NCI-H748 treated with DMSO at 0.1 percent for 48 hours (cell line): ENCODE results near the gene ZDHHC1.

Experiments
- DNase-seq: peaks from one replicate; lab custom pipeline; 2025; lab: John Stamatoyannopoulos, UW

ZDHHC1 gene

DNA sequence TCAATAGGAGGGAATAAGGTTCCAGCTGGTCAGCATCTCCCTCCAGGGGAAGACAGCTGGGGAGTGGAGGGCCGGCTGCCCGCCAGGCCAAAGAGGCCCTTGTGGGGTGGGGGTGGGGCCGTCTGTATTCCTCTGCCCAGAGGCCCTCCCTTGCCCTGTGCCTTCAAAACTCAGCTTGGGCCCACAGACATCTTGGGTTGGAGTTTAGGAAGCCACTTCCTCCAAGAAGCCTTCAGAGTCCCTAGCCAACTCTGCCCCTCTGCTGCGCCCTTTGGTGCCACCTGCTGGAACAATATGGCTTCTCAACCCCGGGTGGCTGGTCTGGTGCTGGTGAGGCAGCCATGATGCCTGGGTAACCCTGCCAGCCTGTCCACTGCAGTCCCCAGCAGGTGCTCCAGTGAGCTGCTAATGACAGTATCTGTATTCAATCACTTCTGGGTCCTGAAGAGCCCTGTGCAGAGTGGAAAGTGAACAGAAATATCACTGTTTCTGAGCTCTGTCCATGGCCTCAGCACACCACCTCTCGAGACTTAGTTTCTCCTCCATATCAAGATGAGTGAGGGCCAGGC lies 31.3 kb upstream of the ZDHHC1 start:
- DNase-seq: no peak

DNA sequence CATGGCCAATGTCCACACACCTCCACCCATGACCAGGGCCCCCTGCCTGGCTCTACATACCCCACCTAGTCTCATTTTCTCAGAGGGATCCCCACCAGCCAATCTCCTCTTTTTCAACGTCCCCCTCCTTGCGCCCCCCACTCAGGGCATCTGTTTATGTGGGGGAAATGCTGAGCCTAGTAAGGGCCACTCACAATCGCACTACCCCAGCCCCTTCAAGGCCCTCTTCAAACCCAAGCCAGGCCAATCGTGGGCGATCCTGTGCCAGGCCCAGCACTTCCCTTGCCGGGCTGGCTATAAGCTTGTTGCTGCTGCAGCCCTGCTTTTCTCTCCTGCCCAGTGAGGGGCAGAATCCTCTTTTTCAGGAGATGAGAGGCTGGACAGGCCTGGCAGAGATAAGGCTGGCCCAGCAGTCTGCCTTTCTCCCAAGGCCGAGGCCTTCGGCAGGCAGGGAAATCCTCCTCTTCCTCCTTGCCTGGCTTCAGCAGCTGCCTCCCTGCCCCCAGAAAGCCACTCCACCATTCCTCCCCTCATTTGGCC lies 30.8 kb upstream of the ZDHHC1 start:
- DNase-seq: no peak

DNA sequence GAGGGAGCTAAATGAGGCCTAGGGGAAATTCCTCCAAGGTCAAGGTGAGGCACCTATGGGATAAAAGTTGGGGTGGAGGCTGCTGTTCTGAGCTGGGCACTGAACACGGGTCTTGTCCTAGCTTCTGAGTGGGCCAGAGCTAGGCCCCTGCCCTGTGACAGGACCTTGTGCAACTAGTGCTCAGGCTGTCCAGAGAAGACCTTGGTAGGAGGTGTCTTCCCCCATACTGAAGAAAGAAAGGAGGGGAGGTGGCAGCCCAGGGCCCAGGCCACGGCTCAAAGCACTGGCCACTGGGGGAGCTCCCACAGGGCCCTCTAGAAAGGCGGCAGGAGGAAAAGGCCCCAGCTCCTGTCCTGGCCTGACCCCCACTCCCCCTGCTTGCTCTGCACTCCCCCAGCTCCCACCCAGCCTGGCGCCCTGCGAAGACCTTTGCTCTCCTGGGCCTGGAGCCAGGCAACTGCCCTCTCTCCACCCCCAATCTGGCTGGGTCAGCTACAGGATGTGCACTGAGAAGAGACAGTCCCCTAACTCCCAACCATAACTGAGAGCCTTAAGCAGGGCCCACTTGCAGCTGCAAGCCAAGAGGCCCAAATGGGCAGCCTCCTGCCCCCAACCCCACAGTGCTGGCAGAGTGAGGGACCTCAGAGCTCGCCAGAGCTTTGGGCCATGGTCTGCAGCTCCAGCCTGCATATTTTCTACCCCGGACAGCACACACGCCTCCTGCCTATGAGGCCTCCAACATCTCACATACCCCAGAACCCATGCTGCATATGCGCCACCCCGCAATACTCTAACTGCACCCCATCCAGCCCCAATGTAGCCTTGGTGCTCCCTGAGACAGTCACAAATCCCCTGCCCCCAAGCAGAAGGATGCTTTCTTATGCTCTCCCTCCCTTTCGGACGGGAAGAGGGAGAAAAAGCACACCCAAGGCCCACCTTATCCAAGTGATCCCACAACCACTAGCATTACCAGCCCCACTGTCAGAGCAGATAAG lies 29.9 kb upstream of the ZDHHC1 start:
- no peak for DNase-seq

DNA sequence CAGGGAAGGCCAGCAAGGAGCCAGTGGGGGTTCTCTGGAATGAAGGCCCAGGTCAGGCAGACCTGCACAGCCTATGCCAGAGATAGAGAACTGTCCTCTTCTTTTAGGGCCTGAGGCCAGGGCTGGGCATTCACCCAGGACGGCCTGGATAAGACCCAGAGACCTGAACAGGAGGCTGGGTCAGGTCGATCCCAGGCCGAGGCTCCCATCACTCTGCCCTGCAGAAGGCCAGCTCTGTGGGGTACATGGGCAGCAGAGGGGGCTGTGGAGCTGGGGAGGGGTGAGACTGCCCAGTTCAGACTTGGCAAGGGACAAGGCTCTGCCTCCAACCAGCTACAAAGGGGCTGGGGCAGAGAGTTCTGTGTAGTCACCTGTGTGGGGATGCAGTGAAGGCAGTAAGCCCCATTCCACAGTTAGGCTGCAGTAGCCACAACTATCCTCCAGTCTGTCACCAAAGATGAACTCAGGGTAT lies 29.2 kb upstream of the ZDHHC1 start:
- no peak for DNase-seq

DNA sequence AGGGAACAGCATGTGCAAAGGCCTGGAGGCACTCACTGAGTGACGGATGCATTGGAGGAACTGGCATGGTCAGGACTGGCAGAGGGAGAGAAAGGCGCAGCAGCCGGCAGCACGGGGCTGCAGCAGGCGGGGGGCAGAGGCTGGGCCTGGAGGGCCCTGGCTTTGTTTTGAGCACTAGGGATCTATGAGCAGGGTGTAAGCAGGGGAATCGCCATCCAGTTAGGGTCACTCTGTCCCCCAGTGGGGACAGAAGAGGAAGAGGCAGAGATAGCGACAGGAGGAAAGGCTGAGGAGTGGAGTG lies 28.8 kb upstream of the ZDHHC1 start:
- no peak for DNase-seq

DNA sequence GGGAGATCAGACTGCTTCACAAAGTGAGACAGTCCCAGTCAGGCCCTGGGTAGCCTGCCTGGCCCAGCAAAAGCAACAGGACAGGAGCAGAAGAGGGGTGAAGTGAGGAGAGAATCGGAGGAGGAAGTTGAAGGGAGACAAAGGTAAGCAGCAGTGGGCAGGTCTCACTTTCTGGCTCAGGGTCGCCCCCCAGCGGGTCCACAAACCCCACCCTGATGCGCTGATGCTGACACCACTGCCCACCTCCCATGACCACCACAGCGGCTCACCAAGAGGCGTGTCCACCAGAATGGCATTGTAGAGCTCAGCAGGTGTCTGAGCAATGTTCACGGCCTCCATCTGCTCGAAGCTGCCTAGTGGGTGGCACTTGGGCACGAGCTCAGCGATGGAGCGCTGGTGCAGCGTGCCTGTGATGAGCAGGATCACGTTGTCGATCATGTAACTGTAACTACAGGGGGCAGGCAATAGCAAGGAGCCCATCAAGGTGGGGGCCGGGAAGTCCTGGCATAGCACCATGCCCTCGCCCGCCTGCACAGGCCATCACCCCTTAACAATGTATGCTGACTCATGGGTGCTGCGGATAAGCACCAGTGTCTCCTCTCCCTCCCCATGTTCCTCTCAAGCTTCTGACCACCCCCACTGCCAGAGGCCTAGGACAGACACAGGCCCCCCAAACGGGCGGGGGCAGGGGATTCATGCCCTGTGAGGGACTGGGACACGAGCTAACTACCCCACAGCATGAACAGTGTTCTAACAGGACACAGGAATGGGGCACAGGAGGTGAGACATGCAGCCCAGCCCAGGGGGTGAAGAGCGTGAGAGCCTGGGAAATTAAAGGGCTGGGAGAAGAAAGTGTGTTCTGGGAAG lies 28.2 kb upstream of the ZDHHC1 start:
- no peak for DNase-seq

DNA sequence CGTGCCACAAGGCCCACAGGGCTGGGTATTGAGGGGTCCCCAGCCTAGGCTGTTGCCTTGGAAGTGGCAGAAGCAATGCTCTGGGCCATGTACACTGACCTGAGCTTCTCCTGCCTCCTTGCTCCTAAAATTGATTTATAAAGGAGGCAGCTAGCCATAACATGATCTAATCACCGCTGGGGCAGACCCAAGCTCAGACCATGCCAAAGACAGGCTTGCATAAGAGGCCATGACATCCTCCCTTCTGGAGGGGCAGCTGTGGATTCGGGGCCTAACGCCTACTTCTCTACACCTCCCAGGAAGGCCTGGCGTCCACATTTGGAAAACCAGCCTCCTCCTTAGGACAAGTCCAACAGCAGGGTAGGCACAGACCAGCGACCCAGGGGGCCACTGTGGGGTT lies 27.0 kb upstream of the ZDHHC1 start:
- DNase-seq: no peak

DNA sequence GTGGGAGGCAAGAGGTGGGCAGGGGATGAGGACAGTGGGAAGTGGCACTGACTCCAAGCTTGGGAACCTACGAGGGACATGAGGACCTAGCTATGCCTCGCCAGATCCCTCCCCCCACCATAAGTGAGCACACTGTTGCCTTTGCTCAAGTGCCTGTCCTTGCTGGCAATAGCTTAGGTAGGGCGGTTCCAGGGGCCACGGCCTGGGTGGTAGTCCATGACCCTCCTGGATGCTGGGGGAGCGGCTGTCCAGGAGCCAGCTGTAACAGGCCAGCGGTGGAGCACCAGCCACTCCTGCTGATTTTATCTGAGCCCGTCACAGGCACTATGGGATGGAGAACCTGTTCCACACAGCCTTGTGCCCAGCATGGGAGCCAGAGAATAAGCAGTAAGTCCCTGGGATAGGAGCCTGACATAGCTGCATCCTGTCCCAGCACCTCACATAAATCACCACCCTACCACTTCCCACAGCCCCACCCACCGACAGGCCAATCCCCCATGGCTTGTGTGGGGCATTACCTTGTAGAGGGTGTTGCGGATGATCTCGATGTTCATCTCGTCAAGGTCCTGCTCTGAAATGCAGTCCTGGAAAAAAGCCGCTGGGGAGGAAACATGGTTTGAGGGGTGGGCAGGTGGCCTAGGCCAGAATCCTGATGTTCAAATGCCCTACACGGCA lies 26.4 kb upstream of the ZDHHC1 start:
- no peak for DNase-seq

DNA sequence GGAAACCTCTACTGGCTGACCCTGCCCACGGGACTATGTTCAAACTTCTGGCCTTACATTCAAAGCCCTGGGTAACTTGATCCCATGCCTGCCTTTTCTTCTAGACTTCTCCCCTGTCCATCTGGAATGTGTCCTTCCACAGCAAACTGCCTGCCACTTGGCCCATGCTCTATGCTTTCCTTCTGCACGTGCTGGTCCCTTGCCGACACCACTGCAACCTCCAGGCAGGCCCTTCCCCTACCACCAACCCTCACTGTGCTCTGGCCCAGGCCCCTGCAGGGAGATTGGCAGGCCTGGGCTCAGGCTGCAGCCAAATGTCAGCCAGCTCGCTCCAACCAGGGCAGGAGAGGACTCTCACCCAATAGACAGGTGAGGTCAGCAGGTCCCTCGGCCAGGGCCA lies 25.6 kb upstream of the ZDHHC1 start:
- no peak for DNase-seq

DNA sequence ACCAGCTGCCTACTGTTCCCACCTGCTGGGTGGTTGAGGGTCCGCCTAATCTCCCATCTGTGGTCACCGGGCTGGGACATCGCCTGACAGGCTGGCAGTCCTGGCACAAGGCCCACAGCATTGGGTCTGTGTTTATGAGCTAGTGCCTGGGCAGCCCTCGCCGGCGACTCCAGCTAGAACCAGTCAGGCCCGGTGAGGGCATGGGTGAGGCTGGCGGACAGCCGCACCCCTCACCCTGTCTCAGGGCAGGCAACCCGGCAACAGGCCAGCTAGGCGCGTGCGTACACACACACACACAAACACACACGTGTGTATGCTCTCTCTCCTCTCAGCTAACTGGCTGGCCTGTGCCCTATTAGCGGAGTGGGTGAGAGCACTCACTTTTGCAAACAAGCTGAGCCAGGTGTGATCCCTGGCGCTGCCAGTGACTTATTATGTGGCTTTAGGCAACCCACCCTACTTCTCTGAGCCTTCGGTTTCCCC lies 25.0 kb upstream of the ZDHHC1 start:
- no peak for DNase-seq

DNA sequence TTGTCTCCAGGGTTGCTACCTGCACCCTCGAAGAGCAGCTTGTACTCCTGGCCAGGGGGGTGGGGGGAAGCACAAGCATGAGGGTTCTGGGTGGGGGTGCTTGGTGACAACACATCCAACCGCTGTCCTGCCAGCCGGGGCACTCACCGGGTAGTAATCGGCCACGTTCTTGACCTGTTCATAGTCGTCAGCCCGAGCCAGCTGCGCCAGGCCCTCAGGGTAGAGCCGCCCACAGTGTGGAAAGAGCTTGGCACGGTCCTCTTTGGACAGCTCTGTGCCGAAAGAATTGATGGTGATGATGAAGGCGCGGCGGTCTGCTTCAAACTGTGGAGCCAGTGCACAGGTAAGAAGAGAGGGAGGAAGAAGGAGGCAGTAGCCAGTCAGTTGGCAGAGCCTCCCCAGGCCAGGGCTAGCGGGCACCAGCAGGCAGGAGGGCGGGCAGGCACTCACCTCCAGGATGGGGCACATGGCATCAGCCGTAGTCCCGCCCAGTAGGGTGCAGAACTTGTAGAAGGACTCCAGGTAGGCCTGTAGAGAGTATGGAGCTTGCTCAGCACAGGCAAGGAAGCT lies 22.6 kb upstream of the ZDHHC1 start:
- DNase-seq: no peak

DNA sequence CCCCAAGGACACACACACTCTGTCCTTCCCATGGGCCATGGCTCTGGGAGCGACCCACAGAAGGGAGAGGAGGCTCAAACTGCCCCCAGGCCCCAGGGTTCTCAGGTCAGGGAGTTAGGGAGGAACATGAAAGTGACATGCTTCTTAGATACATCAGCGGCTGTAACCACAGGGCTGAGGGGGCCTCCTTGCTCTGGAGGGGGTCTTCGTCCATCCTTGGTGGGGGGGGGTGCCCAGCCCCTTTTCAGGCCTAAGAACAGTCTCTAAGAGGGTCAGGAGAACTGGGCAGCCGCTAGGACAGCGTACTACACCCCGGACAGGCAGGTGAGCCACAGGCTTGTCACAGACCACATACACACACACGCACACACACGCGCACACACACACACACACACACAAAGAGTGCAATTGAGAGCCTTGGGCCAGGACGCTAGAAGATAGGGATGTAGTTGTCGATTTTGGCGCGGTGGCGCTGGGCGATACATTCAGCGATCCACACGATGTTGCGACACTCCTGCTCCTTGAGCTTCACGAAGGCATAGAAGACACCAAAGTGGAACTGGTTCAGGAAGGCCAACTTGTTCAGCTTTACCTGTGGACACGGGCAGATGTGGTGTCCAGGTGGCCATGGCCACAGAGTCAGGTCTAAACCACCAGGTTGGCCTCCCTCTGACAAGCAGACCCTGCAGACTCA lies 22.0 kb upstream of the ZDHHC1 start:
- DNase-seq: no peak

DNA sequence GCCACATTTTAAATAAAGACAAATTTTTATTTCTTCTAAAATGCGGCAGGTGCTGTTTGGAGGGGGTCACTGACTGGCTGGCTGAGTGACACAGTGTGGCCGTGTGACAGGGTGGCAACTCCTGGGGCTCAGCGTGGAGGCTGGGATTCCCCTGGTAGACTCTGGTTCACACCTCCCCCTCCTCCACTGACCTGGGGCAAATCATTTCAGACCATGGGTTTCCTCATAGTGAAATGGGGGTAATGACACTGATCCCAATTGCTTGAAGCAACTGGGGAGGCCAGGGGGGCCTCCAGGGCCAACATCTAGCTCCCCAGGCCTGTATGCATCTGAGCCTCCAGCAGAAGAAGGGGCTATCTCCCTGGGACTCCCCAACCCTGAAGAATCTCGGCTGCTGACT lies 21.2 kb upstream of the ZDHHC1 start:
- DNase-seq: no peak

DNA sequence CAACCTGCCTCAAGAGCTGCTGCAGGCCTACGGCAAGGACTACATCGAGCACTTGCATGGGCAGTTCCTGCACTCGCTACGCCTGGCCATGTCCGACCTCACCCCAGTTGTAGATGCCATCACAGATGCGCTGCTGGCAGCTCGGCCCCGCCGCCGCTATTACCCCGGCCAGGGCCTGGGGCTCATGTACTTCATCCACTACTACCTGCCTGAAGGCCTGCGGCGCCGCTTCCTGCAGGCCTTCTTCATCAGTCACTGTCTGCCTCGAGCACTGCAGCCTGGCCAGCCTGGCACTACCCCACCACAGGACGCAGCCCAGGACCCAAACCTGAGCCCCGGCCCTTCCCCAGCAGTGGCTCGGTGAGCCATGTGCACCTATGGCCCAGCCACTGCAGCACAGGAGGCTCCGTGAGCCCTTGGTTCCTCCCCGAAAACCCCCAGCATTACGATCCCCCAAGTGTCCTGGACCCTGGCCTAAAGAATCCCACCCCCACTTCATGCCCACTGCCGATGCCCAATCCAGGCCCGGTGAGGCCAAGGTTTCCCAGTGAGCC lies 20.4 kb upstream of the ZDHHC1 start:
- no peak for DNase-seq

DNA sequence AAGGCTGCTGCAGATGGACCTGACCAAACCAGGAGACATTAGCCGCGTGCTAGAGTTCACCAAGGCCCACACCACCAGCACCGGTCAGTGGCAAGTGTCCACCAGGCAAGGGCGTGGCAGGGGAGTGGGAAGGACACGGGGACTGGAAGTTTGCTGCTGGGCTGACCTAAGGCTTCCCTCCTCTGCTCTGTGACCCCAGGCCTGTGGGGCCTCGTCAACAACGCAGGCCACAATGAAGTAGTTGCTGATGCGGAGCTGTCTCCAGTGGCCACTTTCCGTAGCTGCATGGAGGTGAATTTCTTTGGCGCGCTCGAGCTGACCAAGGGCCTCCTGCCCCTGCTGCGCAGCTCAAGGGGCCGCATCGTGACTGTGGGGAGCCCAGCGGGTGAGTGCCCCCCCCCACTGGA lies 19.5 kb upstream of the ZDHHC1 start:
- DNase-seq: no peak

DNA sequence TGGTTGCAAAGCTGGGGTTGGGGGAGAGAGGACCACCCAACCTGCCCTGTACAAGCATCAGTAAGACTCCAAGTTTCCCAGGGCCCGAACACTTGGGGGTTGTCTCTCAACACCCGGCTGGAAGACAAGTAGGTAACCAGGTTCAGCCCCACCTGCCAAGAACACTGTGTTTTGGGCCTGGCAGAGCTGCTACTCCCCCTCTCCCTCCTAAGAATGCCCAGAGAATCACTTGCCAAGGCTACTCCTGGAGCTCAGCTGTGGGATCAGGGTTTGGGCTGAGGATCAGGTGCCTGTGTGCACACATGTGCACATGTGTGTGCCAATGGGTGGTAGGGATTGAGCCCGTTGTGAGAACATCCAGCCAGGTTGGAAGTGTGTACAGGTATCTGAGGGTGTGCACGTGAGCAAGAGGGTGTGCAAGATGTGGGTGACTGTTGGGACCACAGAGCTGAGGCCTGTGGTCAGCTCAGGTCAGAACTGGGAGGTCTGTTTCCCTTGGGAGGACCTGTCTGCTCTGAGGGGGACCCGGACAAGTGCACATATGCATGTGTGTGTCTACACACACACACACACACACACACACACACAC lies 16.9 kb upstream of the ZDHHC1 start:
- no peak for DNase-seq

DNA sequence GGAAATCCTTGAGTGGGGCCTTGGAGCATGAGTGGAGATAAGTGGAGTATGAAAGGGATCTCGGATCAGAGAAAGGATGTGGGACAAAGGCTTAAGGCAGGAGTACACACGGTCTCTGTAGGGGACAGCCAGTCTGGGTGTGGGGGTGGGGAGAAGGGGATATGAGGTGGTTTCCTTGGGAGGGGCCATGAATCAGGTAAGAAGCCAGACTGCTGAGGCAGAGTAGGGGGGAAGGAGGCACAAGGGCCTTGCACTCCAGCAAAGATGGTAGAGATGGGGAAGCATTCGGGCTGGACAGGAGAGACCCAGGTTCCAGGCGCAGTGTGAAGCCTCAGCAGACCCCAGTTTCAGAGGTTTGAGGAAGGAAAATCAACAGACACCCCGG lies 16.2 kb upstream of the ZDHHC1 start:
- DNase-seq: no peak

DNA sequence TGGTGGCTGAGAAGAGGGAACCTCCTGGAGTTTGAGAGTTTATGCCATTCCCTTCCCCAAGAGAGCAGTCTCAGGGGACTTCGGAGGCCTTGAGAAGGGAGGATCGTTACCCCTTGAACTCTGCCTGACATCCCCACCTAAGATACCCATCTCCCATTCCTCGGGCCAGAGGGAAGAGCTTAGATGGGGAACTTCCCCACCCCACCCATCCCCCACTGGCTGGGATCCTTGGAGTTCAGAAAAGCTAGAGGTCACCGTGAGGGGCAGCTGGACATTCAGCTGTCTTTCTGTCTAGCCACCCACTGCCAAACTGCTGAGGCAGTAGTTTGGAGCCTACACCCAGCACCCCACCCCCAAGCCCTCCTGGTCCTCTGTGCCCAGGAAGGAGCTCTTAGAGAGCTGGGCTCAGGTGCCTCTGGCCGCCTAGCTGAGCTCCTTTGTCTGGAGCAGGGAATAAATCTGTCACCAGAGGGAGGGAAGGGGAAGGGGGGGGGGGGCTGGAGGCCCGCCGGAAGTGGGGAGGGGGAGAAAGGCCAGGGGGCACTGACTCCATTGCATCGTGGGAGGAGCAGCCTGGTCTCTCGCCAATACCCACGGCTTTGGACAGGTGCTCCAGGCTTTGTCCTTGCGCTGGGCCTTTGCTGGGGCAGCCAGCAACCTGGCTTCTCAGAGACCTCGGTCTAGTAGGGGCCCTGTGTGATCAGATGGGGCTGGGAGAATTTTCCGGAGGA lies 15.7 kb upstream of the ZDHHC1 start:
- DNase-seq: no peak
